Upper lobe of left lung (tissue), 6 donors: ENCODE results near the gene SNRPE. TPM values are rescaled to one million over a fixed set of nuclear protein-coding genes. Genes with fewer than 3 reads are reported as not detected.

ENCODE experiments used
- ATAC-seq, 2 donors: fragments of 200-7000 bp; cut with Tn5 transposase; one replicate each; pipeline ENCODE4 v1.9.1; 2022; ENCODE audit warnings: mild to moderate bottlenecking in 2 of 2, moderate library complexity in 2 of 2; ENCODE audit not compliant: low FRiP score in 2 of 2
- DNase-seq, 2 donors: peaks; one replicate each; pipeline ENCODE4 v3.0.0-alpha.2; 2019 to 2020
- H3K27ac ChIP-seq, 4 donors: fragments of 200-600 bp; sonication (generic); one replicate each; pipeline ENCODE4 v1.5.1; 2016 to 2019
- H3K27me3 ChIP-seq, 4 donors: fragments of 200-600 bp; sonication (generic); one replicate each; pipeline ENCODE4 v1.5.1; 2017 to 2019
- H3K36me3 ChIP-seq, 4 donors: fragments of 200-600 bp; sonication (generic); one replicate each; pipeline ENCODE4 v1.5.1; 2016 to 2019
- H3K4me1 ChIP-seq, 4 donors: fragments of 200-600 bp; sonication (generic); one replicate each; pipeline ENCODE4 v1.5.1; 2018 to 2019
- H3K4me3 ChIP-seq, 4 donors: fragments of 200-600 bp; sonication (generic); one replicate each; pipeline ENCODE4 v1.5.1; 2017 to 2019; ENCODE audit warnings: mild to moderate bottlenecking in 2 of 4, moderate library complexity in 1 of 4
- H3K9me3 ChIP-seq, 4 donors: fragments of 200-600 bp; sonication (generic); one replicate each; pipeline ENCODE4 v1.5.1; 2018 to 2019
- CTCF ChIP-seq, 6 experiments: fragments of 450-650 bp in 4 of 6; fragments of 200-600 bp in 2 of 6; sonication (generic) in 2 of 6; IDR thresholded peaks; one replicate each; pipeline ENCODE4 v1.5.1; 2016 to 2019; ENCODE audit warnings: antibody characterized with exemption in 6 of 6
- EP300 ChIP-seq, 4 donors: sonication (generic); formaldehyde crosslinking; IDR thresholded peaks; one replicate each; pipeline ENCODE4 v1.5.1; 2017; ENCODE audit warnings: antibody characterized with exemption in 4 of 4, control low read depth in 2 of 4
- POLR2A ChIP-seq, 4 donors: fragments of 450-650 bp; IDR thresholded peaks; one replicate each; pipeline ENCODE4 v1.5.1; 2016 to 2017; ENCODE audit warnings: antibody characterized with exemption in 4 of 4, mild to moderate bottlenecking in 2 of 4
- POLR2AphosphoS5 ChIP-seq, 2 donors: sonication (generic); formaldehyde crosslinking; IDR thresholded peaks; one replicate each; pipeline ENCODE4 v1.5.1; 2017; ENCODE audit warnings: antibody characterized with exemption in 2 of 2
- WGBS, 2 donors: methylation state at CpG; one replicate each; pipeline ENCODE4 v1.1.5; 2017 to 2018; 5-methylcytosine and 5-hydroxymethylcytosine counted together
- total RNA-seq, 6 donors: library from RNA; depleted of rRNA in 4 of 6; stranded (reverse); fragments of >200 nt in 4 of 6; gene quantifications; one replicate each; pipeline versions ENCODE4 v1.1.0 to v1.2.1, GENCODE V29; 2016 to 2021
- donor health status: DM: no; HTN: no; CAD: no; lungs with moderate emphysema.
- donor health status: DM: no; HTN: yes; CAD: no; lungs with severe emphysema.

SNRPE gene
- total RNA-seq, 6 donors from 2014 or later, result 7.3 to 72.7 (median 34.0) TPM

GRCh38 chr1:203888807-203889251, 27.4 kb downstream of the SNRPE start:
- H3K27me3 ChIP-seq, result no peaks in the 10 kb centered on the region
- H3K4me3 ChIP-seq, result no peak overlapping the region
- H3K36me3 ChIP-seq, result no peaks in the 10 kb centered on the region
- TF ChIP-seq CTCF (IDR thresholded peaks at IDR 0.05), result no peak
- no peak for TF ChIP-seq POLR2A (IDR thresholded peaks at IDR 0.05)
- TF ChIP-seq EP300 (IDR thresholded peaks at IDR 0.05), result no peak
- no peak for TF ChIP-seq POLR2AphosphoS5 (IDR thresholded peaks at IDR 0.05)
- peaks cover 0 to 7% (median 0%) of the 10 kb centered on the region in 4 donors for H3K4me1 ChIP-seq
- no peak for DNase-seq
- ATAC-seq, result no peak
- H3K27ac ChIP-seq, result no peak overlapping the region
- no peaks in the 10 kb centered on the region for H3K9me3 ChIP-seq

- Histone ChIP-seq H3K9me3 (peaks cover 0 to 10% (median 4%) of the 10 kb centered on the region in 4 donors), H3K4me3 (no peak overlapping the region), H3K27me3 (no peaks in the 10 kb centered on the region), H3K4me1 (peaks cover 0 to 7% (median 0%) of the 10 kb centered on the region in 4 donors), H3K27ac (no peak overlapping the region), H3K36me3 (no peaks in the 10 kb centered on the region)
- 65 to 67% methylated on average over 2 of the region's 2 CpGs for WGBS, 2 donors
- ATAC-seq, result no peak
- no peak for TF ChIP-seq CTCF (IDR thresholded peaks at IDR 0.05)
- TF ChIP-seq POLR2AphosphoS5 (IDR thresholded peaks at IDR 0.05), result no peak
- no peak for TF ChIP-seq POLR2A (IDR thresholded peaks at IDR 0.05)
- TF ChIP-seq EP300 (IDR thresholded peaks at IDR 0.05), result no peak
- DNase-seq, result no peak
These were observed 30.6 kb downstream of the SNRPE start for GRCh38 chr1:203891950-203892349.

- Histone ChIP-seq H3K4me1 (no peaks in the 10 kb centered on the region), H3K9me3 (peaks cover 0 to 10% (median 4%) of the 10 kb centered on the region in 4 donors), H3K36me3 (no peaks in the 10 kb centered on the region), H3K27ac (no peak overlapping the region), H3K4me3 (no peak overlapping the region), H3K27me3 (no peaks in the 10 kb centered on the region)
- DNase-seq, result no peak
- TF ChIP-seq POLR2A (IDR thresholded peaks at IDR 0.05) (no peak), POLR2AphosphoS5 (IDR thresholded peaks at IDR 0.05) (no peak), CTCF (IDR thresholded peaks at IDR 0.05) (no peak), EP300 (IDR thresholded peaks at IDR 0.05) (no peak)
- 91 to 94% methylated on average over 12 of the region's 12 CpGs for WGBS, 2 donors
- ATAC-seq, result no peak
These were observed 37.3 kb downstream of the SNRPE start for GRCh38 chr1:203898458-203899352.

GRCh38 chr1:203899353-203899716, 37.9 kb downstream of the SNRPE start:
- Histone ChIP-seq H3K36me3 (no peaks in the 10 kb centered on the region), H3K9me3 (peaks cover 0 to 7% (median 3%) of the 10 kb centered on the region in 4 donors), H3K4me3 (no peak overlapping the region), H3K27ac (no peak overlapping the region), H3K27me3 (no peaks in the 10 kb centered on the region), H3K4me1 (no peaks in the 10 kb centered on the region)
- TF ChIP-seq POLR2A (IDR thresholded peaks at IDR 0.05) (no peak), POLR2AphosphoS5 (IDR thresholded peaks at IDR 0.05) (no peak), CTCF (IDR thresholded peaks at IDR 0.05) (no peak), EP300 (IDR thresholded peaks at IDR 0.05) (no peak)
- DNase-seq (no peak), ATAC-seq (no peak)
- WGBS, 2 donors, result 76% methylated on average over 1 of the region's 1 CpG
